GM18861 (cell line): ENCODE measurements around the gene RTN4RL2.

Experiments used
- ATAC-seq: cut with Tn5 transposase; IDR thresholded peaks from one replicate; pipeline ENCODE4 v1.9.1; 2021; ENCODE audit not compliant: unreplicated experiment

RTN4RL2 gene

GRCh38 chr11:57479911-57480310, 19.6 kb downstream of the RTN4RL2 start:
- ATAC-seq = no peak

- no peak for ATAC-seq
Measured at GRCh38 chr11:57480409-57481137, 20.2 kb downstream of the RTN4RL2 start.

DNA sequence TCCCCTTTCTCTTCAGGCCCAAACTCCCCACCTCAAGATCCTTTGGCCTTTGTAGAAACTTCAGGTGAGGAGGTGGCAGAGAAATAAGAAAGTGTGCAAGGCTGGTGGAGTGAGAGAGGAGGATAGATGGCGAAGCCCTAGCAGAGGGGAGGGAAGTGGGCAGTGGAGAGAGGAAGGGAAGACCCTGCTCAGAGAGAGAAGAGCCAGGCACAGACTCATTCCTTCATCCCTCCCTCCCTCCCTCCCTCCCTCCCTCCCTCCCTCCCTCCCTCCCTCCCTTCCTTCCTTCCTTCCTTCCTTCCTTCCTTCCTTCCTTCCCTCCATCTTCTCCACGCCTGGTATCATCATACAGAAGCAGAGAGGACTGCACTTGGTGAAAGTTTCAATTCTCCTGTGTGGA, 21.0 kb downstream of the RTN4RL2 start:
- no peak for ATAC-seq

DNA sequence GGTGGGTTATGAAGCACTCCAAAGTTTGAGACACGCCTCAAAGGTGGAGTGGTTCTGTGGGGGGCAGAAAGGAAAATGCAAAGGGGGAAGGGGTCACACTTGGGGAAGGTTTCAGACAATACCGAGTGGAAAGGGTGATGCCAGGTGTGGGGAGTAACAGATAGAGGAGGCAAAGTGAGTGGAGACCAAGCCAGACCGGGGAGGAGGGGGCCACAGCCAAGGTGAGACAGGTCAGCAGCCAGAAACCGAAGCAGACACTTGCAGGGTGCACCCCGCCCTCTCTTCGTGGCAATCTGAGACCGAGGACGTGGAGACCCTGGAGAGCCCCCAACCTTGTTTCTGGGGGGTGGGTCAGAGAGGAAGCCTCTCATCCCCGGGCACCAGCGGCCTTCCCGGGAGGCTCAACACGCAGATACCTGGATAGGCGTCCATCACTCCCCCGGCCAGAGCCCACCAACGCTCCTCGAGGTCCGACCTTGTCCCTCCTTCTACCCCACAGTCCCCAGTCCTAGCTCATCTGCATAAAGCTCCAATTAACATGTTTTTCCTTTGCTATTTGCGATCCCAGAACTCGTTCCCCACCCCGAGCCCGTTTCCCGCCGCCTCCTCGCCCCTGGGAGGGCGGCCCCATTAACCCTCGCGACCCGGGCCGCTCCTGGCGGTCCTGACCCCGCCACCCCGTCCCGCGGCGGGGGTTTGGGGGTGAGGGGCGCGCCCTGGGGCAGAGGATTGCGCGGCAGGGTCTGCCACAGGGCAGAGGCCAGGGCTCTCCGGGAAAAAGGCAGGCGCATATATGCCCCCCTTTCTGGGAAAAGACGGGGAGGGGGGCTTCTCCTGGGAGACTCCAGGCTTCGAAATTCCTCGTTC, 21.8 kb downstream of the RTN4RL2 start:
- no peak for ATAC-seq

DNA sequence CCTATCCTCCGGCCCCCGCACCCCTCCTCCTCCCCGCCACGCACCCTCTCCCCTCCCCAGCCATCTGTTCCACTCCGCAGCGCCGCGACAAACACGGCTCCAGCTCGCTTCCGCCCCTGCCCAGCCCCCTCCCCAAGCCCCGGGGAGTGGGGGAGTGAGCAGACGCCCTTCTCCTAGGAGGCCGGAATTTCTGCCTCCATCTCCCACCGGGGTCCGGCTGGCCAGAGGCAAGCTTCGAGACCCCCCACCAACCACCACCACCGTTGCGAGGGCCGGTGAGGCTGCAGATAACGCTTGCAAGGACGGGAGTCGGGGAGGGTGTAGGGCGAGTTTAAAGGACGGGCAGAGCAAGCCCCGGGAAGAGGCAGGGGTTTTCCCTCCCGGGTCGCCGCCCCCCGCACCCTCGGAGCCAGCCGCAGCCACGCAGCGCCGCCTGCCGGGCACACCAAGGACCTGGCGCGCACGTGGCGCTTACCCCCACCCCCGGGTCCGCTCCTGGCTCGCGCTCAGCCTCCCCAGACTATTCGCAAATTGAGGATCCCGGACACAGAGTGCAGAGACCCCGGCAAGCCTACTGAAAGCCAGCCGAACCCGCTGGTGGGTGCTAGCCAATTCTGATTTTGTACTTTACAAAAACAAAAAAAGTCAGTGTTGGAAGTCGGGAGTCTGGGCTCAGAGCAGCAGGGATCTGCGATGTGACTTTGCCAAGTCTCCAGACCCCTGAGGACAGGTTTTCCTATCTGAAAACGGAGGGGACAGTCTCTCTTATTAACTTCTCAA, 22.6 kb downstream of the RTN4RL2 start:
- peak; percentile 31 for ATAC-seq

DNA sequence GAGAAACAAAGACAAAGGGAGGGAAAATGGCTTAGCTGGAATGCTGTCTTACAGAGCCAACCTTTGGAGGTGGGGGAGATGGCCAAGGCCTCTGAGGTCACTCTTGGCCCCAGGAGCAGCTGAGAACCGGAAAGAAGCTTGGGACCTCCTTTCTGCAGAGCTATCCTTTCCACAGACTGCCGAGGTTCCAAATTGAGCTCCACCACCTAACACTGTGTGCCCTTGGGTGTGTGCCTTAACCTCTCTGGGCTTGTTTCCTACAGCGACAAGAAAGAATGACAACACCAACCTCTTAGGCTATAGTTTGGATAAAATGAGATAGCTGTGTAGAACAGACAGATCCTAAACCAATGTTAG, 23.2 kb downstream of the RTN4RL2 start:
- ATAC-seq = no peak

DNA sequence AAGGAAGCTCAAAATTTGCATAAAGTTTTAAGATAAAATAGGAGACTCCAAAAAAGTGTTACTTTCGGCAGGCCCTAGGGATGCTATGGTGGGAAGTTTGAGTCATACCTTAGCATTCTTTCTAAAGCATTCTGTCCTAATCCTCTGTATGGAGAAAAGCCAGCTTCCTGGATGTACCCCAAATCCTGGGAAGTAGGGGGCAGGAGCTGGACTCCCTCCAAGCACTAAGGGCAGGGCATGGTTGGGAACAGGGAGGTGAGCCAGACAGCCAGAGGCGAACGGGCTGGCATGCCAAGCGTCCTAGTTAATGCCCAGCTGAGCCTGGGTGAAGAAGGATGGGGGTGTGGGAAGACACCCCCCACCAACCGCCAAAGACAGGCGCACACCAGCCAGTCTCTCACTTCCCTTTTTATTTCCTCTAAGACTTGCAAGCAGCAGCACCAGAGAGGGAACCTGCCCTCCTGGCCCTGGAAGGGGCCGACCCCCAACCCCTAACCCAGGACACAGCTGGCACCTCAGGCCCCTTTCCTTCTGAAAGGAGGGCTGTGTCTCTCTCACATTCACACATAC, 23.9 kb downstream of the RTN4RL2 start:
- ATAC-seq = peak; percentile 74

GRCh38 chr11:57485217-57485990, 25.1 kb downstream of the RTN4RL2 start:
- no peak for ATAC-seq

GRCh38 chr11:57487021-57487778, 26.9 kb downstream of the RTN4RL2 start:
- ATAC-seq = no peak

DNA sequence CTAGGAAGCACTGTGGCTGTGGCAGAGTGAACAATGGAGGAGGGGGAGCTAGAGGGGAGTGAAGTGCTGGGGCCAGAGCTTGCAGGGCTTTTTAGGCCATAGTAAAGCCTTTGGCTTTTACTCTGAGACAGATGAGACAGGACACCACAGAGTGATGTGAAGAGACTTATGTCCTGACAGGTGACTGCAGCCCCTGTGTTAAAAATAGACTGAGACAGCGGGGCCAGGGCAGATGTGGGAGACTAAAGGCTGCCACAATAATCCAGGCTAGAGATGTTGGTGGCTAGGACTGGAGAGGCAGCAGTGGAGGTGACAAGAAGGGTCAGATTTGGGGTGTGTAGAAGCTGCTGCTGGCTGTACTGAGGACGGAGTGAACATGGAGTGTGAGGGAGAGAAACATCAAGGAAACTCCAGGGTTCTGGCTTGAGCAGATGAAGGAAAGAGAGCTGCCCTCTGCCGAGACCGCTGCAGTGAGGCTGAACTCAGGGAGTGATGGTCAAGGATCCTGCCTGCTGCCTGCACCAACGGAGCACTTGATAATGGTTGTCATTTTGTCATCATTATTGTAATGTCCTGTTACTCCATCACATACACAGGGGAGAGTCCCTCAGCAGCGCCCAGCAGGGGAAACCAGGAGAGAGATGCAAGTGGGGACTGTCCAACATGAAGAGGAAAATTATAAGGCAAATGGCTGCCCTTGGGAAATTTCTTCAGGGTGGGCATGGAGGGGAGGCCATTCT, 27.8 kb downstream of the RTN4RL2 start:
- no peak for ATAC-seq

DNA sequence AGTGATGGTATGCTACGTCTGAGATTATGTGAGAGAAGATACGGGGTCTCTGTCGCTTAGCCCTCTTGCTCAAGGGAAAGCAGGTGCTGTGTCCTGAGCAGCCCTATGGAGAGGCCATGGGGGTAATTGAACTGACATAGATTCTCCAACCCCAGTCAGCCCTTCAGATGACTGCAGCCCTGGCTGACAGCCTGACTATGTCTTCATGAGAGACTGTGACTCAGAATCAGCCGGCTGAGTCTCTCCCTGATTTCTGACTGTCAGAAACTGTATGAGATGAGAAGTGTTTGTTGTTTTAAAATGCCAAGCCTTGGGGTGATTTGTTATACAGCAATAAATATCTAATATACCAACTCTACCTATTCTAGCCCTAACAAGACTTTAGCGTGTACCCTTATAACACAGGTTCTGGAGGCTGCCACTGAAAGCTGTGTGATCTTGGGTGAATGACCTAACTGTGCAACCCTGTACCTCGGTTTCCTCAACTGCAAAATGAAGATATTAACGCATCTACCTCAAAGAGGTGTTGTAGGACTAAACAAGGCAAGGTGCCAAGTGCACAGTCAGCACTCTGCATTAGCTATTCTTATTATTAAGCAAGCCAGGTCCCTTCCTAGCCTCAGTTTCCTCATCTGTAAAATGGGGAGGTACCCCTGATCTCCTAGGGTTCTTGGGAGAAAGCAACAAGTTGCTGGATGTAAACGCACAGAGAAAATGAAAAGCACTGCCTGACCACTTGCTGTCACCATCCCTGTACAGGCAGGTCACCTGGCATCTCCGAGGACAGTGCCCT, 30.3 kb downstream of the RTN4RL2 start:
- no peak for ATAC-seq

- ATAC-seq = no peak
Measured at GRCh38 chr11:57491371-57492061, 31.2 kb downstream of the RTN4RL2 start.

DNA sequence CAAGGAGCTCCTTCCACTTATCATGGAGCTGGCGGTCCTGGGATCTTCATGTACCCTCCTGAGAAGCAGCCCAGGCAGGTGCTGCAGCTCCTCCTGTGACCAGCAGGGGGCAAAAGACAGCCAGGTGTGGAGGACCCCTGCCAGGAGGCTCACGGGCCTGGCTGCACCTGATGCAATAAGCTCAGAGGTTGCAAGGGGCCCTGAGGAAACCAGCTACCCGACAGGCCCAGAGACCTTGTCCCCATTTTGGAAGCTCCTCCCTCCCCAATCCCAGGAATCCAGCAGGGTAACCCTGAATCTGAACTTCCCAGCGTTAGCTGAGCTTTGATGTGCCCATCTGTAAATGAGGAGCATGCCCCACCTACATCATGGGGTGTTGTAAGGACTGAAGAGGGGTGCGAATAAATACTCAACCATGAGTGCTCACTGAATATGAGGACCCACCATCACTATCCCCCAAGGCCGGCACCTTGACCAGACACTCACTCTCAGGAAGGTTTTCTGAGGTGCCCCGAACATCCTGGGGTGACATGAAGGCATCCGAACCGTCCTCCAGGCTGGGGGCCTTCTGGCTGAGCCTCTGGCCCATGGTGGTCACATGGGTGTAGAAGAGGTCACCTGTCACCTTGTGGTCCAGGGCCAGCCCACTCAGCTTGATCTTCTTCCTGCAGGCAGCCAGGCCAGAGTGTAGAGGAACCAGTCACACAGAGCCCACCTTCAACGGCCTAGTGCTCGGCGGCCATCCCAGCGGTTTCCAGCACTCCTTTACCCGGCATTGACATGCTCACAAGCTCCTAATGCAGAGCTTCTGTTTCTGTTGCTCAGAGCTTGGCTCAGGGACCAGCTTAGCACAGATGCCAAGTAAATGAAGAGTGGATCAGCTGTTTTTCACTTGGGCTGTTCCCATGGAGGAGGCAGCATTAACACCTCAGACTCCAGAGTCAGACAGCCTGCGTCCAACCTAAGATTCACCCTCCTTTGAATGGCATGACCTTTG, 33.5 kb downstream of the RTN4RL2 start:
- peak; percentile 58 for ATAC-seq

DNA sequence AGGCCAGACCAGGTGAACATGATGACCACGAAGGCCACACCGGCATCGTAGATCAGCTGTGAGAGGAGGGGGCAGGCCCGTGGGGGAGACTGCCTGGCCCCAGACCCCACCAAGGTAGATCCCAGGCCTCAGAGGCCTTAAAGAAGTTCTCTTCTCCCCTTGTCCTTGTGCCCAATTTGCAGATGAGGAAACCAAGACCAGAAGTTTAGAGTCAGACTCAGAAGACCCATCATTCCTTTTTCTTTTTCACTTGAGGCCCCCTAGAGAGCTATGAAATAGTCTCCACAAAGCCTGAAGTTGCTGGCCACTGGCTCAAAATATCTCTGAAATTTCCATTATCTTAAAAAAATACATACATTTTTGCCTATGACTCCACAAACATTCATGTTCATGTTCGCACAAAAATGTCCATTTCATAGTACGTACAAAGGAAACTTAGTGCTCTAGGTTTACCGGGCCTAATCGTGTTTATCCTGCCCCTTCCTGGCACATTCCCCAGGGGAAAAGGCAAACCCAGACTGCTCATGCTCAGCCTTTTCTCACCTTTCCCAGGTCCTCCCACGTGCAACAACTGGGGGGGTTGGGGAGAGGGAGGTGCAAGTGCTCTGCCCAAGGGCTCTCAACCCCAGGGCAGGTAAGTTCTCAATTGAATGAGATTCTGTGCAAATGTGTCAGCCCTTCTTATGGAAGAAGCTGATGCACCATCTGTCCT, 35.9 kb downstream of the RTN4RL2 start:
- no peak for ATAC-seq

DNA sequence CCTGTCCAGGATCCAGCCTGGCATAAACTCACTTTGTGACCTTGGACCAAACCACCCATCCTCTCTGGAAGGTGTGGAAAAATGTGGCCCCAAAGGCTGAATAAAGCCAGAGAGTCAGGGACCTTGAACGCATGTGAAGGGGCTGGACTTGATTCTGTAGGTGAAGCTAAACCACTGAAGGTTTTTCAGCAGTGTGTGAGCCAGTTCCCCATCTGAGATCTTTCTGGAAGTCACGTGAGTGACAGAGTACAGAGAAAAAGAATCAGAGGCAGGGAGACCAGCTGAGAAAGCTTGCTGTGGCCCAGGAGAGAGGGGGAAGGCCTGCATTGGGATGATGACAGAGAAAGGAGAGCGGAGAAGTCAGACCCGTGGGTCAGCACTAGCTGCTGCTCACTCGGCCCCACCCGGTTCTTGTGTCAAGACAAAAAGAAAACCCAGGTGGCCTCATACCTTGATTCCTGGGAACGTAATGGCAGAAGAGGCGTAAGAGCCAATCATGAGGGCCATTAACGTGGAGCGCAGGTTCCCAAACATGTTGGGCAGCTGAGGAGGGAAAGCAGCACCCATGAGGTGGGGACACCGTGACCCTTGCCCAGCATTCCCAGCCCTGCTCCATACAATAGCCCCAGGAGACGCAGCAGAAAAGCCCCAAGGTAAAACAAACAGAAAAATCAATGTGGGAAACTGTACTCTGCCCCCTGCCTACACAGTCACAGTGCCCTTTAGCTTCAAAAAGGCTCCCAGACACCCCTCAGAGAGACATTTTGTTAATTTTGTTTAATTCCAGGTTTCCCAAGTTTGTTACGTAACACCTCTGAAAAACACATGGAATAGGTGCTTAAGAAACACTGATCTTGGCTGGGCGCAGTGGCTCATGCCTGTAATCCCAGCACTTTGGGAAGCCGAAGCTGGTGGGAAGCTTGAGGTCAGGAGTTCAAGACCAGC, 37.2 kb downstream of the RTN4RL2 start:
- no peak for ATAC-seq
